Neural progenitor cell (in vitro differentiated cells): Measurements from ENCODE around the gene FAM131C.

Experiments used
- CTCF ChIP-seq: fragments of 200-600 bp; sonication (generic); IDR thresholded peaks from 2 replicates; pipeline ENCODE4 v1.5.1; 2017; ENCODE audit warnings: antibody characterized with exemption, mild to moderate bottlenecking
- EZH2 ChIP-seq: fragments of 200-600 bp; sonication (generic); IDR thresholded peaks from 2 replicates; pipeline ENCODE4 v1.6.1; 2017; ENCODE audit warnings: antibody characterized with exemption, mild to moderate bottlenecking, moderate library complexity

GRCh38 chr1:16038620-16038912 is 34.9 kb downstream of the FAM131C start:
- TF ChIP-seq CTCF (no peak), EZH2 (no peak)
